HepG2 (cell line): ENCODE results near the gene NIP7. TPM values are rescaled to one million over a fixed set of nuclear protein-coding genes. Genes with fewer than 3 reads are reported as not detected.

ENCODE experiments used
- ARID2 ChIP-seq: sonication (generic); formaldehyde crosslinking; IDR thresholded peaks from 2 replicates; pipeline ENCODE4 v1.8.1; 2022; ENCODE audit warnings: mild to moderate bottlenecking, missing genetic modification reagents, borderline replicate concordance
- BRCA1 ChIP-seq: sonication (generic); formaldehyde crosslinking; IDR thresholded peaks from 2 replicates; pipeline ENCODE4 v1.4.0; 2020; ENCODE audit warnings: missing genetic modification reagents
- CHCHD3 ChIP-seq: sonication (generic); formaldehyde crosslinking; IDR thresholded peaks from 2 replicates; pipeline ENCODE4 v1.8.0; 2022; ENCODE audit warnings: mild to moderate bottlenecking, missing genetic modification reagents, moderate library complexity
- FOXA3 ChIP-seq: IDR thresholded peaks from 2 replicates; pipeline ENCODE4 v1.6.1; 2016; ENCODE audit warnings: missing genetic modification reagents, missing compliant biosample characterization
- FOXK1 ChIP-seq: sonication (generic); formaldehyde crosslinking; IDR thresholded peaks from 2 replicates; pipeline ENCODE4 v1.4.0; 2020; ENCODE audit warnings: low read depth, missing genetic modification reagents, borderline replicate concordance
- MTF1 ChIP-seq: sonication (generic); formaldehyde crosslinking; IDR thresholded peaks from 2 replicates; pipeline ENCODE4 v1.5.0; 2020; ENCODE audit warnings: missing genetic modification reagents
- NCOA2 ChIP-seq: sonication (generic); formaldehyde crosslinking; IDR thresholded peaks from 2 replicates; pipeline ENCODE4 v1.8.0; 2022; ENCODE audit warnings: inconsistent platforms
- NFE2L1 ChIP-seq: sonication (generic); formaldehyde crosslinking; IDR thresholded peaks from 2 replicates; pipeline ENCODE4 v1.4.0; 2020; ENCODE audit warnings: missing genetic modification reagents, mild to moderate bottlenecking, borderline replicate concordance
- NONO ChIP-seq, 2 experiments: fragments of 450-650 bp in 1 of 2; sonication (generic) in 1 of 2; formaldehyde crosslinking in 1 of 2; IDR thresholded peaks in 1 of 2; conservative IDR thresholded peaks in 1 of 2; 2 replicates each; pipeline versions ENCODE4 v1.6.1 to v1.8.0; 2017 to 2022; ENCODE audit warnings: mild to moderate bottlenecking in 1 of 2, missing genetic modification reagents in 1 of 2, moderate library complexity in 1 of 2
- PPARG ChIP-seq: conservative IDR thresholded peaks from 2 replicates; pipeline ENCODE4 v1.6.1; 2016; ENCODE audit warnings: missing biosample characterization, missing genetic modification reagents
- RORA ChIP-seq: sonication (generic); formaldehyde crosslinking; IDR thresholded peaks from 2 replicates; pipeline ENCODE4 v1.5.0; 2020; ENCODE audit warnings: mild to moderate bottlenecking, missing genetic modification reagents, moderate library complexity
- SKI ChIP-seq: fragments of 450-650 bp; IDR thresholded peaks from one replicate; pipeline ENCODE4 v1.6.1; 2018; ENCODE audit warnings: mild to moderate bottlenecking; ENCODE audit not compliant: partially characterized antibody
- SP4 ChIP-seq: sonication (generic); formaldehyde crosslinking; IDR thresholded peaks from 2 replicates; pipeline ENCODE4 v1.8.1; 2023; ENCODE audit warnings: mild to moderate bottlenecking, missing genetic modification reagents
- ZFP36 ChIP-seq: fragments of 150-350 bp; IDR thresholded peaks from 2 replicates; pipeline ENCODE4 v1.6.1; 2018; ENCODE audit warnings: borderline replicate concordance, low read length, low read depth; ENCODE audit not compliant: partially characterized antibody
- ZFP37 ChIP-seq: sonication (generic); formaldehyde crosslinking; IDR thresholded peaks from 2 replicates; pipeline ENCODE4 v1.4.0; 2020; ENCODE audit warnings: missing genetic modification reagents, borderline replicate concordance
- ZFX ChIP-seq: sonication (generic); formaldehyde crosslinking; IDR thresholded peaks from 2 replicates; pipeline ENCODE4 v1.4.0; 2020; ENCODE audit warnings: mild to moderate bottlenecking, low read depth, missing genetic modification reagents, moderate library complexity
- ZKSCAN5 ChIP-seq: sonication (generic); formaldehyde crosslinking; IDR thresholded peaks from 2 replicates; pipeline ENCODE4 v1.5.1; 2020; ENCODE audit warnings: mild to moderate bottlenecking, missing genetic modification reagents
- ZNF451 ChIP-seq: sonication (generic); formaldehyde crosslinking; IDR thresholded peaks from 2 replicates; pipeline ENCODE4 v1.5.0; 2020; ENCODE audit warnings: mild to moderate bottlenecking, missing genetic modification reagents
- ZNF891 ChIP-seq: sonication (generic); formaldehyde crosslinking; IDR thresholded peaks from 2 replicates; pipeline ENCODE4 v1.5.0; 2020; ENCODE audit warnings: mild to moderate bottlenecking, missing genetic modification reagents
- polyA plus RNA-seq, 8 experiments: library from polyadenylated mRNA; depleted of rRNA in 3 of 8; stranded (reverse) in 7 of 8; unstranded in 1 of 8; fragments of >200 nt; fragmentation: Illumina TruSeq in 4 of 8; extraction: Trizol in 4 of 8; gene quantifications; 2 replicates each; pipeline versions ENCODE4 v1.2.1 to v1.2.3, GENCODE V29; 2011 to 2016; ENCODE audit warnings: low read depth in 4 of 8, missing spikeins in 1 of 8, mixed read lengths in 1 of 8; ENCODE audit not compliant: insufficient read depth in 1 of 8
- total RNA-seq, 5 experiments: library from RNA; depleted of rRNA; stranded (reverse); fragments of >200 nt; fragmentation: Illumina TruSeq; extraction: Trizol; gene quantifications; 2 replicates each; pipeline ENCODE4 v1.2.3, GENCODE V29; 2016; ENCODE audit warnings: low read depth in 1 of 5
- TF ChIP-seq, protein P1 (sequence below): sonication (generic); formaldehyde crosslinking; IDR thresholded peaks from 2 replicates; pipeline ENCODE4 v1.9.0; 2021; ENCODE audit warnings: missing genetic modification reagents, borderline replicate concordance
- TF ChIP-seq, protein P2 (sequence below): sonication (generic); formaldehyde crosslinking; IDR thresholded peaks from 2 replicates; pipeline ENCODE4 v1.4.0; 2020; ENCODE audit warnings: missing genetic modification reagents
- TF ChIP-seq, protein P3 (sequence below): sonication (generic); formaldehyde crosslinking; IDR thresholded peaks from 2 replicates; pipeline ENCODE4 v1.4.0; 2020; ENCODE audit warnings: mild to moderate bottlenecking, missing genetic modification reagents
- TF ChIP-seq, protein P4 (sequence below): sonication (generic); formaldehyde crosslinking; IDR thresholded peaks from 2 replicates; pipeline ENCODE4 v1.5.0; 2020; ENCODE audit warnings: mild to moderate bottlenecking, missing genetic modification reagents, moderate library complexity

The NIP7 gene
- total and polyA plus RNA-seq, 2 of the 13 experiments (the other 11 are each of a cell fraction or from before 2014, with no cell fraction given) = 15.3 to 114 TPM

DNA sequence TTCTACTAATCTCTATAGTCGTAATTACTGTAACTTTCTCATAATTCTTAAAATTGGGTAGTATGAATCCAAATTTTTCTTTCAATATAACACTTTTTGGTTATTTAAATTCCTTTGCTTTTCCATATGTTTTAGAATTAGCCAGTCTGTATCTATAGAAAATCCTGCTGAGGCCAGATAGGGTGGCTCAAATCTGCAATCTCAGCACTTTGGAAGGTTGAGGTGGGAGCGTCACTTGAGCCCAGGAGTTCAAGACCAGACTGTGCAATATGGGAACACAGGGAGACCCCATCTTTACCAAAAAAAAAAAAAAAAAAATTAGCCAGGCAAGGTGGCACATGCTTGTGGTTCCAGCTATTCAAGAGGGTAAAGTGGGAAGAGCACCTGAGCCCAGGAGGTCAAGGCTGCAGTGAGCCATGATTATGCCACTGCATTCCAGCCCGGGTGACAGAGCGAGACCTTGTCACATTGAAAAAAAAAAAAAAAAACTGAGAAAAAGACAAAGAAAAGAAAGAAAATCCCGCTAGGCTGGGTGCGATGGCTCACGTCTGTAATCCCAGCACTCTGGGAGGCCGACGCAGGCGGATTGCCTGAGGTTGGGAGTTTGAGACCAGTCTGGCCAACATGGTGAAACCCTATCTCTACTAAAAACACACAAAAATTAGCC, 37.0 kb downstream of the NIP7 start (continued):
- no peak for TF ChIP-seq ZKSCAN5 (CRISPR knock-in tag)
- TF ChIP-seq ZNF891 (CRISPR knock-in tag) = no peak
- no peak for TF ChIP-seq FOXK1 (CRISPR knock-in tag)
- no peak for TF ChIP-seq ARID2 (CRISPR knock-in tag)
- no peak for TF ChIP-seq PPARG
- no peak for TF ChIP-seq FOXA3 (CRISPR knock-in tag)
- TF ChIP-seq, protein P1, sequence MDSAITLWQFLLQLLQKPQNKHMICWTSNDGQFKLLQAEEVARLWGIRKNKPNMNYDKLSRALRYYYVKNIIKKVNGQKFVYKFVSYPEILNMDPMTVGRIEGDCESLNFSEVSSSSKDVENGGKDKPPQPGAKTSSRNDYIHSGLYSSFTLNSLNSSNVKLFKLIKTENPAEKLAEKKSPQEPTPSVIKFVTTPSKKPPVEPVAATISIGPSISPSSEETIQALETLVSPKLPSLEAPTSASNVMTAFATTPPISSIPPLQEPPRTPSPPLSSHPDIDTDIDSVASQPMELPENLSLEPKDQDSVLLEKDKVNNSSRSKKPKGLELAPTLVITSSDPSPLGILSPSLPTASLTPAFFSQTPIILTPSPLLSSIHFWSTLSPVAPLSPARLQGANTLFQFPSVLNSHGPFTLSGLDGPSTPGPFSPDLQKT (CRISPR knock-in tag) = no peak
- TF ChIP-seq, protein P2, sequence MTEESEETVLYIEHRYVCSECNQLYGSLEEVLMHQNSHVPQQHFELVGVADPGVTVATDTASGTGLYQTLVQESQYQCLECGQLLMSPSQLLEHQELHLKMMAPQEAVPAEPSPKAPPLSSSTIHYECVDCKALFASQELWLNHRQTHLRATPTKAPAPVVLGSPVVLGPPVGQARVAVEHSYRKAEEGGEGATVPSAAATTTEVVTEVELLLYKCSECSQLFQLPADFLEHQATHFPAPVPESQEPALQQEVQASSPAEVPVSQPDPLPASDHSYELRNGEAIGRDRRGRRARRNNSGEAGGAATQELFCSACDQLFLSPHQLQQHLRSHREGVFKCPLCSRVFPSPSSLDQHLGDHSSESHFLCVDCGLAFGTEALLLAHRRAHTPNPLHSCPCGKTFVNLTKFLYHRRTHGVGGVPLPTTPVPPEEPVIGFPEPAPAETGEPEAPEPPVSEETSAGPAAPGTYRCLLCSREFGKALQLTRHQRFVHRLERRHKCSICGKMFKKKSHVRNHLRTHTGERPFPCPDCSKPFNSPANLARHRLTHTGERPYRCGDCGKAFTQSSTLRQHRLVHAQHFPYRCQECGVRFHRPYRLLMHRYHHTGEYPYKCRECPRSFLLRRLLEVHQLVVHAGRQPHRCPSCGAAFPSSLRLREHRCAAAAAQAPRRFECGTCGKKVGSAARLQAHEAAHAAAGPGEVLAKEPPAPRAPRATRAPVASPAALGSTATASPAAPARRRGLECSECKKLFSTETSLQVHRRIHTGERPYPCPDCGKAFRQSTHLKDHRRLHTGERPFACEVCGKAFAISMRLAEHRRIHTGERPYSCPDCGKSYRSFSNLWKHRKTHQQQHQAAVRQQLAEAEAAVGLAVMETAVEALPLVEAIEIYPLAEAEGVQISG (CRISPR knock-in tag) = no peak
- TF ChIP-seq ZFX (CRISPR knock-in tag) = no peak
- TF ChIP-seq ZFP36 = no peak
- TF ChIP-seq, protein P3, sequence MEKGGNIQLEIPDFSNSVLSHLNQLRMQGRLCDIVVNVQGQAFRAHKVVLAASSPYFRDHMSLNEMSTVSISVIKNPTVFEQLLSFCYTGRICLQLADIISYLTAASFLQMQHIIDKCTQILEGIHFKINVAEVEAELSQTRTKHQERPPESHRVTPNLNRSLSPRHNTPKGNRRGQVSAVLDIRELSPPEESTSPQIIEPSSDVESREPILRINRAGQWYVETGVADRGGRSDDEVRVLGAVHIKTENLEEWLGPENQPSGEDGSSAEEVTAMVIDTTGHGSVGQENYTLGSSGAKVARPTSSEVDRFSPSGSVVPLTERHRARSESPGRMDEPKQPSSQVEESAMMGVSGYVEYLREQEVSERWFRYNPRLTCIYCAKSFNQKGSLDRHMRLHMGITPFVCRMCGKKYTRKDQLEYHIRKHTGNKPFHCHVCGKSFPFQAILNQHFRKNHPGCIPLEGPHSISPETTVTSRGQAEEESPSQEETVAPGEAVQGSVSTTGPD (CRISPR knock-in tag) = peak; percentile 60; the same call in 1 of the 2 replicates
- TF ChIP-seq MTF1 = no peak
- no peak for TF ChIP-seq RORA (CRISPR knock-in tag)
- TF ChIP-seq ZFP37 (CRISPR knock-in tag) = no peak
- TF ChIP-seq, protein P4, sequence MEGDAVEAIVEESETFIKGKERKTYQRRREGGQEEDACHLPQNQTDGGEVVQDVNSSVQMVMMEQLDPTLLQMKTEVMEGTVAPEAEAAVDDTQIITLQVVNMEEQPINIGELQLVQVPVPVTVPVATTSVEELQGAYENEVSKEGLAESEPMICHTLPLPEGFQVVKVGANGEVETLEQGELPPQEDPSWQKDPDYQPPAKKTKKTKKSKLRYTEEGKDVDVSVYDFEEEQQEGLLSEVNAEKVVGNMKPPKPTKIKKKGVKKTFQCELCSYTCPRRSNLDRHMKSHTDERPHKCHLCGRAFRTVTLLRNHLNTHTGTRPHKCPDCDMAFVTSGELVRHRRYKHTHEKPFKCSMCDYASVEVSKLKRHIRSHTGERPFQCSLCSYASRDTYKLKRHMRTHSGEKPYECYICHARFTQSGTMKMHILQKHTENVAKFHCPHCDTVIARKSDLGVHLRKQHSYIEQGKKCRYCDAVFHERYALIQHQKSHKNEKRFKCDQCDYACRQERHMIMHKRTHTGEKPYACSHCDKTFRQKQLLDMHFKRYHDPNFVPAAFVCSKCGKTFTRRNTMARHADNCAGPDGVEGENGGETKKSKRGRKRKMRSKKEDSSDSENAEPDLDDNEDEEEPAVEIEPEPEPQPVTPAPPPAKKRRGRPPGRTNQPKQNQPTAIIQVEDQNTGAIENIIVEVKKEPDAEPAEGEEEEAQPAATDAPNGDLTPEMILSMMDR (CRISPR knock-in tag) = no peak
- no peak for TF ChIP-seq NFE2L1 (CRISPR knock-in tag)
- peak; percentile 41; the same call in 1 of the 2 replicates for TF ChIP-seq NCOA2
- TF ChIP-seq NONO (IDR thresholded peaks at IDR 0.05) = no peak
- TF ChIP-seq NONO (CRISPR knock-in tag; conservative IDR thresholded peaks at IDR 0.05) = 0 out of 2 replicates have a peak, but pooled peaks have one; percentile 23
- no peak for TF ChIP-seq SP4 (CRISPR knock-in tag)
- TF ChIP-seq ZNF451 (CRISPR knock-in tag) = no peak
- no peak for TF ChIP-seq CHCHD3 (CRISPR knock-in tag)
- TF ChIP-seq BRCA1 (CRISPR knock-in tag) = no peak
- TF ChIP-seq SKI = no peak
